GOT3 (cell line): ENCODE results near the gene HNRNPAB.
"Not testable (repeated sequence)": the region's sequence is repeated elsewhere in the genome, so short reads cannot be mapped to it uniquely, and the experiment has no call there.

Experiments used
- DNase-seq: peaks from one replicate; lab custom pipeline; 2025; ENCODE audit warnings: mixed read lengths; lab: John Stamatoyannopoulos, UW

Gene HNRNPAB

GRCh38 chr5:178230879-178231538 lies 26.7 kb downstream of the HNRNPAB start:
- no peak for DNase-seq

- no peak for DNase-seq
Measured at GRCh38 chr5:178231539-178232123, 27.3 kb downstream of the HNRNPAB start.

- DNase-seq, result peak; percentile 64
Measured at GRCh38 chr5:178232124-178232919, 28.0 kb downstream of the HNRNPAB start, which contains the start of gene PHYKPL. PHYKPL (minus strand) TSS chr5:178232802; CDS start chr5:178232550, 252 bp downstream.

- DNase-seq, result no peak
Measured at GRCh38 chr5:178232920-178233429, 28.6 kb downstream of the HNRNPAB start.

- no peak for DNase-seq
Measured at GRCh38 chr5:178234121-178234749, 29.9 kb downstream of the HNRNPAB start.

GRCh38 chr5:178234750-178235587 lies 30.6 kb downstream of the HNRNPAB start:
- peak; percentile 20 for DNase-seq

- DNase-seq, result no peak
Measured at GRCh38 chr5:178235588-178235974, 31.2 kb downstream of the HNRNPAB start.

- no peak for DNase-seq
Measured at GRCh38 chr5:178236126-178236525, 31.8 kb downstream of the HNRNPAB start.

GRCh38 chr5:178236679-178237078 lies 32.3 kb downstream of the HNRNPAB start:
- no peak for DNase-seq

- DNase-seq, result no peak
Measured at GRCh38 chr5:178237431-178238312, 33.3 kb downstream of the HNRNPAB start.

GRCh38 chr5:178238313-178238635 lies 33.9 kb downstream of the HNRNPAB start:
- DNase-seq, result no peak

- no peak for DNase-seq
Measured at GRCh38 chr5:178238711-178239592, 34.6 kb downstream of the HNRNPAB start.

GRCh38 chr5:178239626-178240301 lies 35.4 kb downstream of the HNRNPAB start:
- not testable (repeated sequence) for DNase-seq

- no peak for DNase-seq
Measured at GRCh38 chr5:178240341-178240741, 36.0 kb downstream of the HNRNPAB start.

GRCh38 chr5:178240766-178241165 lies 36.4 kb downstream of the HNRNPAB start:
- no peak for DNase-seq

- no peak for DNase-seq
Measured at GRCh38 chr5:178241231-178241663, 36.9 kb downstream of the HNRNPAB start.

- DNase-seq, result no peak
Measured at GRCh38 chr5:178241688-178242231, 37.4 kb downstream of the HNRNPAB start.

- no peak for DNase-seq
Measured at GRCh38 chr5:178242416-178242815, 38.1 kb downstream of the HNRNPAB start.
